Thyroid gland (tissue), 4 donors: Measurements from ENCODE around the gene ZNF394. TPM values are rescaled to one million over a fixed set of nuclear protein-coding genes. Genes with fewer than 3 reads are reported as not detected.

Experiments
- DNase-seq, 2 donors: peaks; one replicate each; pipeline ENCODE4 v3.0.0-alpha.2; 2019
- H3K27ac ChIP-seq, 3 donors: fragments of 200-600 bp; sonication (generic); 1 replicate in 2 of 3; 2 replicates in 1 of 3; pipeline ENCODE4 v1.5.1; 2016 to 2019; ENCODE audit warnings: mild to moderate bottlenecking in 1 of 3, moderate library complexity in 1 of 3
- H3K27me3 ChIP-seq: fragments of 200-600 bp; sonication (generic); one replicate; pipeline ENCODE4 v1.5.1; 2019
- H3K36me3 ChIP-seq, 2 donors: fragments of 200-600 bp; sonication (generic); one replicate each; pipeline ENCODE4 v1.5.1; 2016 to 2019
- H3K4me1 ChIP-seq, 2 donors: fragments of 200-600 bp; sonication (generic); one replicate each; pipeline ENCODE4 v1.5.1; 2017 to 2019
- H3K4me3 ChIP-seq, 3 donors: fragments of 200-600 bp; sonication (generic); replicated peaks in 1 of 3; 1 replicate in 2 of 3; 2 replicates in 1 of 3; pipeline ENCODE4 v1.5.1; 2016; ENCODE audit warnings: mild to moderate bottlenecking in 1 of 3
- H3K9me3 ChIP-seq: fragments of 200-600 bp; sonication (generic); one replicate; pipeline ENCODE4 v1.5.1; 2017
- CTCF ChIP-seq, 6 experiments: fragments of 200-600 bp in 3 of 6; fragments of 450-650 bp in 3 of 6; sonication (generic) in 3 of 6; IDR thresholded peaks; one replicate each; pipeline ENCODE4 v1.5.1; 2016 to 2019; ENCODE audit warnings: antibody characterized with exemption in 6 of 6, mild to moderate bottlenecking in 2 of 6, inconsistent platforms in 1 of 6, moderate library complexity in 1 of 6
- POLR2A ChIP-seq, 2 donors: fragments of 450-650 bp; IDR thresholded peaks; one replicate each; pipeline ENCODE4 v1.6.1; 2017; ENCODE audit warnings: antibody characterized with exemption in 2 of 2, mild to moderate bottlenecking in 2 of 2, moderate library complexity in 1 of 2
- WGBS, 2 donors: methylation state at CpG; one replicate each; pipeline ENCODE4 v1.1.5; 2017; 5-methylcytosine and 5-hydroxymethylcytosine counted together
- intact Hi-C: fragments of 100-400 bp; cut with DNase I; formaldehyde crosslinking; loops from one replicate; pipeline ENCODE4 v1.15.1; 2023
- total RNA-seq, 4 donors: library from RNA; depleted of rRNA; stranded (reverse); fragments of >200 nt; gene quantifications; one replicate each; pipeline ENCODE4 v1.2.3, GENCODE V29; 2016

The ZNF394 gene
- total RNA-seq, 4 donors from 2014 or later, result 39.5 to 61.4 (median 46.1) TPM

GRCh38 chr7:99449326-99449725, 50.8 kb downstream of the ZNF394 start:
- TF ChIP-seq CTCF (IDR thresholded peaks at IDR 0.05), result no peak
- TF ChIP-seq POLR2A (IDR thresholded peaks at IDR 0.05), result no peak
- Histone ChIP-seq H3K36me3 (peaks cover 37 to 58% of the 10 kb centered on the region in 2 donors), H3K4me3 (no peak overlapping the region), H3K27me3 (no peaks in the 10 kb centered on the region), H3K4me1 (no peaks in the 10 kb centered on the region), H3K27ac (no peak overlapping the region), H3K9me3 (no peaks in the 10 kb centered on the region)
- intact Hi-C loops, result no loop called here
- DNase-seq, result no peak
- WGBS, 2 donors, result 82 to 86% methylated on average over 5 of the region's 5 CpGs

DNA sequence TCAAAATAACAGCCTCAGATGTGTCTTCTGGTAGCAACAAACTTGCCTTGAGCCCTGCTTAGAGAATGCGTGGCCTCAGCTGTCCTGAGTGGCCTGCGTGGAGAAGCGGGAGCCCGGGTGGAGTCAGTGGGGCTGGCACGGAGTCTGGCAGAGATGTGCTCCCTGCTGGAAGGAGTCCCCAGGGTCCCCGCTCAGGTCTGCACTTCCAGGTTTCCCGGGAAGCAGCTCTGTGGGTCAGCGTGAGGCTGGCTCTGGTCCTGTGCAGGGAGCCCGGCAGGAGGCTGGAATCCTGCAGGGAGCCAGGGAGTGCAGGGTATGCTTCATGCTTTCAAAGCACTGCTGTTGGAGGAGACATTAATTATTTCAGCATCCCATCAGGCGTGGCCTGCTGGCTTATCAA, 51.2 kb downstream of the ZNF394 start:
- Histone ChIP-seq H3K27ac (no peak overlapping the region), H3K4me3 (no peak overlapping the region), H3K9me3 (no peaks in the 10 kb centered on the region), H3K27me3 (no peaks in the 10 kb centered on the region), H3K4me1 (no peaks in the 10 kb centered on the region), H3K36me3 (peaks cover 32 to 56% of the 10 kb centered on the region in 2 donors)
- no peak for TF ChIP-seq POLR2A (IDR thresholded peaks at IDR 0.05)
- intact Hi-C loops, result no loop called here
- 94 to 99% methylated on average over 8 to 10 of the region's 10 CpGs for WGBS, 2 donors
- DNase-seq, result no peak

DNA sequence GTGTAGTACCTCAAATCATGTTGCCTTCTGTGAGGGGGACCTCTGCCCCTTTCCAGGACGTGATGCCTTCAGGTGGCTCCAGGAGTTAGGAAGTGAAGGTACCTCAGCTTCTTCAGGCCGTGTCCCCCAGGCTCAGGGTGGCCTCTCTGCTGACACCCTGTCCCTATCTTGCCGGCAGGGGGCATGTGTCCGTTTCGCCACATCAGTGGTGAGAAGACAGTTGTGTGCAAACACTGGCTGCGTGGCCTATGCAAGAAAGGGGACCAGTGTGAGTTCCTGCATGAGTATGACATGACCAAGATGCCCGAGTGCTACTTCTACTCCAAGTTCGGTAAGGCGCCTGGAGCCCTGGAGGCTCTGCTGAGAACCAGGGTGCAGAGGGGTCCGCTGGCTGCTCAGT, 52.1 kb downstream of the ZNF394 start:
- intact Hi-C loops, result no loop called here
- 91 to 93% methylated on average over 7 of the region's 10 CpGs for WGBS, 2 donors
- Histone ChIP-seq H3K4me1 (no peaks in the 10 kb centered on the region), H3K27me3 (no peaks in the 10 kb centered on the region), H3K27ac (no peak overlapping the region), H3K9me3 (no peaks in the 10 kb centered on the region), H3K4me3 (no peak overlapping the region), H3K36me3 (peaks cover 32 to 49% of the 10 kb centered on the region in 2 donors)
- DNase-seq, result no peak
- TF ChIP-seq CTCF (IDR thresholded peaks at IDR 0.05) (no peak), POLR2A (IDR thresholded peaks at IDR 0.05) (no peak)

- TF ChIP-seq POLR2A (IDR thresholded peaks at IDR 0.05) (no peak), CTCF (IDR thresholded peaks at IDR 0.05) (no peak)
- Histone ChIP-seq H3K4me3 (no peak overlapping the region), H3K36me3 (peaks cover 32 to 41% of the 10 kb centered on the region in 2 donors), H3K27me3 (no peaks in the 10 kb centered on the region), H3K27ac (no peak overlapping the region), H3K4me1 (no peaks in the 10 kb centered on the region), H3K9me3 (no peaks in the 10 kb centered on the region)
- DNase-seq, result no peak
- 92% methylated on average over 4 of the region's 4 CpGs for WGBS, 2 donors
- intact Hi-C loops, result no loop called here
Observed at GRCh38 chr7:99446096-99446495, 54.0 kb downstream of the ZNF394 start.

Other genes with a start within 250 kb of the ZNF394 start
- not detected for gene MYH16, start 227.4 kb downstream of the ZNF394 start, total RNA-seq
- gene ARPC1A, start 174.4 kb downstream of the ZNF394 start, total RNA-seq, result 100 to 1,000 TPM; 120 to 183 (median 147) TPM
- 100 to 1,000 TPM; 214 to 273 (median 228) TPM for gene ARPC1B, start 125.6 kb downstream of the ZNF394 start, total RNA-seq
- 100 to 1,000 TPM in 2 of 4 donors, 10 to 100 TPM in 2; 73.9 to 112 (median 93.2) TPM for gene PDAP1, start 91.7 kb downstream of the ZNF394 start, total RNA-seq
- 10 to 100 TPM; 41.9 to 89.1 (median 65.4) TPM for gene BUD31, start 91.3 kb downstream of the ZNF394 start, total RNA-seq
- 1 to 10 TPM; 5.4 to 9.6 (median 8.2) TPM for gene PTCD1, start 61.5 kb downstream of the ZNF394 start, total RNA-seq
- 10 to 100 TPM; 30.6 to 33.1 (median 32.7) TPM for gene CPSF4, start 61.3 kb downstream of the ZNF394 start, total RNA-seq
- 1,000 to 10,000 TPM in 1 of 4 donors, 100 to 1,000 TPM in 3; 160 to 1,370 (median 678) TPM for gene ATP5MF, start 34.1 kb downstream of the ZNF394 start, total RNA-seq
- 10 to 100 TPM in 3 of 4 donors, 1 to 10 TPM in 1; 9.8 to 14.5 (median 11.4) TPM for gene ZNF789, start 27.4 kb downstream of the ZNF394 start, total RNA-seq
- 10 to 100 TPM in 2 of 4 donors, 1 to 10 TPM in 2; 8.7 to 14.1 (median 9.7) TPM for gene ZKSCAN5, start 4.4 kb upstream of the ZNF394 start, total RNA-seq
- 10 to 100 TPM in 1 of 4 donors, 1 to 10 TPM in 3; 4.4 to 10.6 (median 7.4) TPM for gene FAM200A, start 51.8 kb upstream of the ZNF394 start, total RNA-seq
- 100 to 1,000 TPM; 113 to 144 (median 118) TPM for gene ZNF655, start 58.4 kb upstream of the ZNF394 start, total RNA-seq
- 1 to 10 TPM; 1.1 to 3.2 (median 2.3) TPM for gene TMEM225B, start 98.0 kb upstream of the ZNF394 start, total RNA-seq
- 10 to 100 TPM; 17.5 to 32.4 (median 23.8) TPM for gene ZSCAN25, start 116.7 kb upstream of the ZNF394 start, total RNA-seq
- gene CYP3A5, start 179.7 kb upstream of the ZNF394 start, total RNA-seq, result 1 to 10 TPM in 1 of 4 donors, under 1 TPM in 3; 0.24 to 1.2 (median 0.73) TPM
- gene CYP3A7, start 234.9 kb upstream of the ZNF394 start, total RNA-seq, result not detected